HG03097 (cell line): ENCODE results near the gene ZNF225.
"Not testable (repeated sequence)": the region's sequence is repeated elsewhere in the genome, so short reads cannot be mapped to it uniquely, and the experiment has no call there.

Experiments used
- ATAC-seq: cut with Tn5 transposase; IDR thresholded peaks from one replicate; pipeline ENCODE4 v1.9.1; 2021; ENCODE audit not compliant: unreplicated experiment, low FRiP score

Gene ZNF225

GRCh38 chr19:44113138-44113783 lies at the start of gene ZNF225:
TSS of gene ZNF225 (plus strand) at chr19:44113399. CDS start at chr19:44115828, 2,429 bp downstream.
- ATAC-seq = peak; percentile 93

DNA sequence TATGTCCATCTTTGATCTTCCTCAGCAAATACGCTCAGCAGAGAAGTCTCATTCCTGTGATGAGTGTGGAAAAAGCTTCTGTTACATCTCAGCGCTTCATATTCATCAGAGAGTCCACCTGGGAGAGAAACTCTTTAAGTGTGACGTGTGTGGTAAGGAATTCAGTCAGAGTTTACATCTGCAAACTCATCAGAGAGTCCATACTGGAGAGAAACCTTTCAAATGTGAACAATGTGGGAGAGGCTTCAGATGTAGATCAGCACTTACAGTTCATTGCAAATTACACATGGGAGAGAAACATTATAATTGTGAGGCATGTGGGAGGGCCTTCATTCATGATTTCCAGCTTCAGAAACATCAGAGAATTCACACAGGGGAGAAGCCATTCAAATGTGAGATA lies 46.9 kb upstream of the ZNF225 start:
- ATAC-seq = no peak

GRCh38 chr19:44069415-44069814 lies 43.8 kb upstream of the ZNF225 start:
- ATAC-seq = no peak

DNA sequence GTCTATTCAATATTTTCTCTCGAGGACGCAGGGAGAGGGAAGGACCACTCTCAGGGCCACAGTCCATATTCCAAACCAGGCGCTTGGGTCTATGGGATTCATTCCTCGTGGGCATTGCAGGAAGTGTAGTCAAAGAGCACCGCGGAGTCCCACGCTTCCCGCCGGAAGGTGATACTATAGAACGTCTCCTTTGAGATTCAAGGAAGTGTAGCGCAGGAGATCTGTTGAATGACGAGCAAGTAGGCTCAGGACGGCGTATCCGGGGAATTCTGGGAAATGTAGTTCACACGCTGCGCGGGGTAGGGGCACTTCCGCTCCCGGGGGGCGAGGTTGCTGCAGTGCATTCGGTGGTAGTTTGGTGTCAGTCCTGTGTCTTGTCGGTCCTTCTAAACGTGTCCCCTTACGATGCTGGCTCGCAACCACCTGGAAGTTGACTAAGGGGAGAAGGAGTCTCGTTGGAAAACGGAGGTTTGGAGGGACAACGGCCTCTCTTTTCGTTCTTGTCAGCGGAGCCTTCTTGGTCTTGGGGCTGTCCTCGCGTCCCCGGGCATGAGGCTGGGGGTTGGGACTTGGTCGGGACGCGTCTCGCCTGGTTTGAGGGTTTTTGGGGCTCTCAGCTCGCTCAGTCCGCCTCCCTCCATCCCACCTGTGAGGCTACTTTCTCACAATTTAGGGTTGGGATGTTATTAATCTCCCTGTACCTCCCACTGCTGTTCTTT lies 41.2 kb upstream of the ZNF225 start, which contains the start of gene ZNF284:
ZNF284 (plus strand) TSS at position 336 of the 719 bp plus-strand sequence. CDS start 4,231 bp downstream, outside the sequence.
- ATAC-seq = peak; percentile 90

GRCh38 chr19:44072543-44073401 lies 40.4 kb upstream of the ZNF225 start:
- ATAC-seq = no peak

GRCh38 chr19:44076325-44076724 lies 36.9 kb upstream of the ZNF225 start:
- no peak for ATAC-seq

GRCh38 chr19:44092108-44092507 lies 21.1 kb upstream of the ZNF225 start:
- ATAC-seq = no peak

GRCh38 chr19:44093931-44094765 lies 19.1 kb upstream of the ZNF225 start, which contains the start of gene ZNF224:
TSS of gene ZNF224 (plus strand) at chr19:44094361. CDS start at chr19:44097874, 3,513 bp downstream.
- ATAC-seq = peak; percentile 85

DNA sequence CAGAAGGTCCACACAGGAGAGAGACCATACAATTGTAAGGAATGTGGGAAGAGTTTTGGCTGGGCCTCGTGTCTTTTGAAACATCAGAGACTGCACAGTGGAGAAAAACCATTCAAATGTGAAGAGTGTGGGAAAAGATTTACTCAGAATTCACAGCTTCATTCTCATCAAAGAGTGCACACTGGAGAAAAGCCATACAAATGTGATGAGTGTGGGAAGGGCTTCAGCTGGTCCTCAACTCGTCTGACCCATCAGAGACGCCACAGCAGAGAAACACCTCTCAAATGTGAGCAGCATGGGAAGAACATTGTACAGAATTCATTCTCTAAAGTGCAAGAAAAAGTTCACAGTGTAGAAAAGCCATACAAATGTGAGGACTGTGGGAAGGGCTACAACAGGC lies 5.4 kb upstream of the ZNF225 start:
- no peak for ATAC-seq

DNA sequence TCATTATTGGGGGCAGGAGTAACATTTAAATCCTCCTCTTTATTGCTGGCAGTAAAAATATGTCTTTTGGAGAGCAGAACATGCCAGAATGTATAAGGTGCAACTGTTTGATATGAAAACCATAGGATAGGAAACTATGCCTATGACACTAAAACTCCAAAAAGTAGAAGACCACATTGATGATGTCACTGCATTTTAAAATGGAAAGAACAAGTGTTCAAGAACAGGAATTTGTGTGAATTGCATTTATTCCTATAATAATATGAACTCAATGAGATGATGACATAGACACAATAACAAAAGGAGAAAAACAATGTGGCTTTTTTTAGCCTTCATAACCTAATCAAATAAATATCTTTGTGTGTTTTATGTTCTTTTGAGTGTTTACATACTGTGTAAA lies 3.7 kb upstream of the ZNF225 start:
- no peak for ATAC-seq

GRCh38 chr19:44111910-44112463 lies 1.2 kb upstream of the ZNF225 start:
- no peak for ATAC-seq

DNA sequence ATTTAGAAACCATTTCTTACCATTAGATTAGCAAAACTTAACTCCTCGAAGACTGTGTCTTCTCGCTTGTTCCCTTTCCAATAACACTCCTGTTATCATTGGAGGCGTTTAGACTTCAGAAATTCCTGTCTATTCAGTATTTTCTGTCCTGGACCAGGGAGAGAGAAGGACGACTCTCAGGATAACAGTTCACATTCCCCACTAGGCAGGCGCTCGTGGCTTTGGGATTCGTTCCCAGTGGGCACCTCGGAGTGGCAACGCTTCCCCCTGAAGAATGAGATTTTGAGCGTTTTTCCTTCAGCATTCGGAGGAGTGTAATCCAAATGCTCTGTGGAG lies 429 bp upstream of the ZNF225 start:
- no peak for ATAC-seq

DNA sequence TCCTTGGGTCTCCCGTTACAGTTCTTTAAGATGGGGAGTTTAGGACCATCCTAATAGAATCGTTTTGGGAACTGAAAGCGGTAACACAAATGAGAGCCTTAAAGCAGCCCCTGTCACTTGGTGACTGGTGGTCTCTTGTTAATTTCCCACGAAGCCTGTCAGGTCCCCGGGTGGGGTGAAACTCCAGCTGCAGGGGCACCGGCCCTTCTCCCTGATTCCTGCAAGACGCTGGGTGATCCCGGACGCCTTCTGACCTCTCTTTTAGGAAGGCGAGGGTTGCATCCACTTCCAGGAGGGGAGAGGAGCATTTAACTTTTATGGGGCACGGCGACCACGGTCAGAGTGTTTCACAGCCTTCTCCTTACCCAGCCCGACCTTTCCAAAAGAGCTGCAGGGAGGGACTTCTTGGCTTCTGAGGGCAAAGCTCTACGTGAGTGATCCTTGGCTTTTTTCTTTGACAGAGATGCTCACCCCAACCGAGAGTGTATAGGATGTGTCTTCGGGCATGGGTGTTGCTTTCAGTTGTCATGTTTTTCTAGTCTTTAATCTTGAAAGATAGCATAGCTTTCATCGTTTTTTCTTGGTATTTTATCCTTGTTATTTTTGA lies 688 bp downstream of the ZNF225 start:
- ATAC-seq = no peak

DNA sequence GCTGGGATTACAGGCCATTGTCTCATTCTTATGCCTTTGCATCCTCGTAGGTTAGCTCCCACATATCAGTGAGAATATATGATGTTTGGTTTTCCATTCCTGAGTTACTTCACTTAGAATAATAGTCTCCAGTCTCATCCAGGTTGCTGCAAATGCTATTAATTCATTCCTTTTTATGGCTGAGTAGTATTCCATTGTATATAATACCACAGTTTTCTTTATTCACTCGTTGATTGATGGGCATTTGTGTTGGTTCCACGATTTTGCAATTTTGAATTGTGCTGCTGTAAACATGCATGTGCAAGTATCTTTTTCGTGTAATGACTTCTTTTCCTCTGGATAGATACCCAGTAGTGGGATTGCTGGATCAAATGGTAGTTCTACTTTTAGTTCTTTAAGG lies 8.0 kb downstream of the ZNF225 start:
- ATAC-seq = not testable (repeated sequence)

DNA sequence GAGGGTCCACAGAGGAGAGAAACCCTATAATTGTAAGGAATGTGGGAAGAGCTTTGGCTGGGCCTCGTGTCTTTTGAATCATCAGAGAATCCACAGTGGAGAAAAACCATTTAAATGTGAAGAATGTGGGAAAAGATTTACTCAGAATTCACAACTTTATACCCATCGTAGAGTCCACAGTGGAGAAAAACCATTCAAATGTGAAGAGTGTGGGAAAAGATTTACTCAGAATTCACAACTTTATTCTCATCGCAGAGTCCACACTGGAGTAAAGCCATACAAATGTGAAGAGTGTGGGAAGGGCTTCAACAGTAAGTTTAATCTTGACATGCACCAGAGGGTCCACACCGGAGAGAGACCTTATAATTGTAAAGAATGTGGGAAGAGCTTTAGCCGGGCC lies 18.8 kb downstream of the ZNF225 start:
- ATAC-seq = no peak

DNA sequence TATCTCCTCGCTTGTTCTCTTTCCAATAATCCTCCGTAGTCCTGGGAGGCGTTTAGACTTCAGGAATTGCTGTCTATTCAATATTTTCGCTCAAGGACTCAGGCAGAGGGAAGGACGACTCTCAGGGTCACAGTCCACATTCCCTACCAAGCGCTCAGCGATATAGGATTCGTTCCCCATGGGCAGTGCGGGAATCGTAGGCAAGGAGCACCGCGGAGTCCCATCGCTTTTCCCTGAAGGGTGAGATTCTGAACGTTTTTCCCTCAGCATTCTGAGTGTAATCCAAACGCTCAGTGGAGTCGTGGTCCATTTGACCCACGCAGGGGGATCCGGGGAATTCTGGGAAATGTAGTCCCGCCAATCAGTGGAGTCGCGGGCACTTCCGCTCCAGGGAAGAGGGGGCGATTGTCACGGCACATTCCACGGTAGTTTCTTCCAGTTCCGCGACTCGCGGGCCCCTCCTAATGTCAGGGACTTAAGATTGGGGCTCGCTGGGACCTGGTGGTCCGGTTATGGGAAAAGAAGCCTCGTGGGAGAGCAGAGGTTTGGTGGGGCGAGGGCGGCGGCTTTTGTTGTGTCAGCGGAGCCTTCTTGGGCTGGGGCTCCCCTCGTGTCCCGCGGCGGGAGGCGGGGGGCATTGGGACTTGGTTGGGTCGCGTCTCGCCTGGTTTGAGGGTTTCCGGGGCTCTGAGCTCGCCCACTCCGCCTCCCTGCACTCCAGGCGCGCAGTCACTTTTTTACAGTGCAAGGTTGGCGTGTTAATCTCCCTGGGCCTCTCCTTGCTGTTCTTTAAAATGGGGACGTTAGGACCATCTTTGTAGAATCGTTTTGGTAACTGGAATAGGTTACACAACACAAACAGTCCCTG lies 28.2 kb downstream of the ZNF225 start, which contains the start of gene ZNF234:
ZNF234 (plus strand) TSS at position 364 of the 868 bp plus-strand sequence. CDS start 3,079 bp downstream, outside the sequence.
- ATAC-seq = peak; percentile 70

DNA sequence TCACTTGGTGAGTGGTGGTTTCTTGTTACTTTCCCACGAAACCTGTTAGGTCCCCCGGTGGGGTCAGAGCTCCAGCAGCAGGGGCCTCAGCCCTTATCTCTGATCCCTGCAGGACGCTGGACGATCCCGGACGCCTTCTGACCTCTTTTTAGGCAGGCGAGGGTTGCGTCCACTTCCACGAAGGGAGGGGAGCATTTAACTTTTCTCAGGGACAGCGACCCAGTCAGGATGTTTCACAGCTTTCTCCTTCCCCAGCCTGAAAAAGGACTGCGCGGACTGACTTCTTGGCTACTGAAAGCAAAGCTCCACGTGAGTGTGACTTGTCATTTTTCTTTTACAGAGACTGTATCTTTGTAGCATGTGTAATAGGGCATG lies 28.8 kb downstream of the ZNF225 start:
- ATAC-seq = peak; percentile 35

DNA sequence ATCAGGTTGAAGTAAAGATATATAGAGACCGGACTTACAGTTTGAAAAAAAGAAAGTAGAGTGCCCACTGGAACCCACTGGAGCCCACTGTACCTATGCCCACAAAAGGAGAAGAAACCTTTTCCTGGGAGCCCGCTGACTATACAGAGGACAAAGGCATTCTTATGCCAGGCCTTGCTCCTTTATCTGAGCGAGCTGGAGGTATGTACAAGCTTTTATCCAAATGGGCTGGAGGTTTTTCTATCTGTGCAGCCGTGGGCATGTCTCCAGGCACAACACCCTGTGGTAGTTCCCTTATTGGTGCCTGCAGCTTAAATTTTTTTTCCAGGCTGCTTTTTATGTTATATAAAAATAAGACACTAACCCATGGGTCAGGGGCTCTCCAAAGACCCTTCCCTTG lies 36.6 kb downstream of the ZNF225 start:
- no peak for ATAC-seq

DNA sequence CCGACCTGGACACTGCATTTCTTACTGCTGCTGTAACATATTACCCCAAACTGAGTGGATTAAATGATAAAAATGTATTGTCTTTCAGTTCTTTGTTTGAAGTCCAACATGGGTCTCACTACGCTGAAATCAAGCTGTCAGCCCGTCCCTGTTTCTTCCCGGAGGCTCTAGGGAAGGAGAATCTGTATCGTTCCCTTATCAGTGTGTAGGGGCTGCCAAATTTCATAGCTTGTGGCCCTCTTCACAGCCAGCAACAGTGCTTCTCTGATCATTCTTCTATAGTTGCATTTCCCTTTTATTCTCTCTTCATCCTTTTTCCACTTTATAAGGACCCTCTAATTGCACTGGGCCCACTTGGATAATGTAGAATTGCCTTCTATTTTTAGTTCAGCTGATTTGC lies 38.3 kb downstream of the ZNF225 start:
- no peak for ATAC-seq
